Naive thymus-derived CD8-positive, alpha-beta T cell (primary cell): ENCODE results near the gene STIM2. TPM values are rescaled to one million over a fixed set of nuclear protein-coding genes. Genes with fewer than 3 reads are reported as not detected.
A peak's percentile ranks its signal among the peaks of the same experiment; 100 is the strongest.
"Not testable (repeated sequence)": the region's sequence is repeated elsewhere in the genome, so short reads cannot be mapped to it uniquely, and the experiment has no call there.

Source experiments
- ATAC-seq, 2 donors: fragments of 150-1000 bp; cut with Tn5 transposase in 1 of 2; sonication (Bioruptor Pico), chemical (Tn5 transposase) in 1 of 2; 1 replicate in 1 of 2; 2 replicates in 1 of 2; pipeline ENCODE4 v1.10.0; 2021; ENCODE audit warnings: mild to moderate bottlenecking in 2 of 2, moderate library complexity in 2 of 2
- POLR2A ChIA-PET: fragments of 350-600 bp; sonication (Branson Sonifier 250); formaldehyde crosslinking; loops from one replicate; lab custom pipeline; 2021; ENCODE audit warnings: antibody characterized with exemption; lab: Charles Lee
- DNase-seq, 10 donors: peaks; one replicate each; pipeline versions ENCODE4 v3.0.0 to v3.0.0-alpha.2; 2020 to 2022
- H3K27ac Mint-ChIP-seq, 10 donors: one replicate each; pipeline ENCODE4 v1.8.0; 2020 to 2022; ENCODE audit warnings: mild to moderate bottlenecking in 10 of 10, mixed read lengths in 10 of 10, moderate library complexity in 4 of 10, inconsistent platforms in 1 of 10
- H3K27me3 Mint-ChIP-seq, 5 donors: one replicate each; pipeline ENCODE4 v1.8.0; 2021 to 2022; ENCODE audit warnings: mixed read lengths in 5 of 5
- H3K36me3 Mint-ChIP-seq, 3 donors: one replicate each; pipeline ENCODE4 v1.8.0; 2020 to 2022; ENCODE audit warnings: mixed read lengths in 3 of 3, mild to moderate bottlenecking in 2 of 3, inconsistent platforms in 1 of 3
- H3K4me1 Mint-ChIP-seq, 4 donors: one replicate each; pipeline ENCODE4 v1.8.0; 2021 to 2022; ENCODE audit warnings: mixed read lengths in 4 of 4
- H3K4me3 Mint-ChIP-seq, 10 donors: one replicate each; pipeline ENCODE4 v1.8.0; 2020 to 2022; ENCODE audit warnings: mild to moderate bottlenecking in 10 of 10, mixed read lengths in 10 of 10, moderate library complexity in 6 of 10, inconsistent platforms in 1 of 10
- H3K9me3 Mint-ChIP-seq, 9 donors: one replicate each; pipeline ENCODE4 v1.8.0; 2020 to 2022; ENCODE audit warnings: mixed read lengths in 9 of 9, mild to moderate bottlenecking in 3 of 9, inconsistent platforms in 1 of 9, moderate library complexity in 1 of 9
- polyA plus RNA-seq, 3 donors: library from polyadenylated mRNA; unstranded; fragments of 300-500 nt; fragmentation: Illumina TruSeq; gene quantifications; one replicate each; pipeline ENCODE4 v1.2.3, GENCODE V29; 2021
- total RNA-seq, 8 experiments: library from RNA in 2 of 8; stranded (reverse) in 2 of 8; gene quantifications; one replicate each; pipeline ENCODE4 v1.2.3 and lab custom pipeline; 2021 to 2026

Gene STIM2
- total and polyA plus RNA-seq, 5 experiments from 2014 or later, result 22.2 to 105 (median 35.4) TPM

DNA sequence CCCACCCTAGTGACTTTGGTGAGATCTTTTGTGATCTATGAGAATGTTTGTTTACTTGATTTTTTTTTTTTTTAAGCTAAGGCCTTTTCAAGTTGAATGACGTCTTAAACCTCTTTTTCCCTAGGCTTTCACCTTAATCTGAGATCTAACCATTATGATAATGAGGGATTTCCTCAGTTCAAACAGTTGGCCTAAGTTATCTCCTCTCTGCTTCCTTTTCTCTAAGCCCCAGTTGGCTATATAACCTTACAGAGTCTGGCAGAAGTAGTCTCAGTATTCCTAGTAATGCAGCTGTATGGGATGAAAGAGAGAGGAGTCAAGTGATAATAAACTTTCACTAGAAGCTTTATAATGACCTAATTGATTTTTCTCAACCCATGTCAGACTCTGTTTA, 99.0 kb downstream of the STIM2 start:
- H3K36me3 Mint-ChIP-seq, result peaks cover 7 to 38% (median 8%) of the 10 kb centered on the region in 3 donors
- POLR2A ChIA-PET, result no interaction called here

DNA sequence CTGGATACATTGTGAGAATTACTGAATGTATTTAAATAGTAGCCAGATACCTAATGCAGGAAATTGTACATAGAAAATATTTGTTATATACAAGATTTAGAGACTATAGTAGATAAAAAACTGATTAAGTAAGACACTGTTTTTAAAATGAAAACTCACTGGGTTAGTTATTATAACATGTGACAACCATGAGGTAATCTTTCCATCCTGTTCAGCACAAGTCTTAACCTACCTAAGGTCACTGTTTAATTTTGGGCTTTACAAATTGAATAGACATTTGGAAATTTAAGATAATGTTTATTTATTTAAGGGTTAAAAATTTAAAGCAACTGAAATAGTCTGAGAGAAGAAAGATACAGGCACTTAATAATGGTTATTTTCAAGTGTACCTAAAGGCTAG, 102.1 kb downstream of the STIM2 start:
- peaks cover 7 to 32% (median 18%) of the 10 kb centered on the region in 3 donors for H3K36me3 Mint-ChIP-seq
- H3K27ac Mint-ChIP-seq, result no peak overlapping the region
- H3K9me3 Mint-ChIP-seq, result no peaks in the 10 kb centered on the region
- ATAC-seq (no peak), DNase-seq (no peak)
- no peak overlapping the region for H3K4me3 Mint-ChIP-seq
- peaks cover 30 to 78% (median 62%) of the 10 kb centered on the region in 4 donors for H3K4me1 Mint-ChIP-seq
- POLR2A ChIA-PET, result interaction anchor here (1.3 kb wide), 1 partner anchor 105 kb away, joined by 4 read pairs; no protein-coding TSS in a partner anchor
- no peaks in the 10 kb centered on the region for H3K27me3 Mint-ChIP-seq

More for the DNA sequence above, 99.0 kb downstream of the STIM2 start:
- Mint-ChIP-seq H3K27me3 (no peaks in the 10 kb centered on the region), H3K4me3 (peak overlapping the region in 3 of 10 donors; percentile 14 to 34 (median 21)), H3K9me3 (no peaks in the 10 kb centered on the region), H3K27ac (peak overlapping the region in 8 of 10 donors; percentile 6 to 88 (median 28)), H3K4me1 (peaks cover 22 to 73% (median 50%) of the 10 kb centered on the region in 4 donors)
- ATAC-seq, result peak in 1 of 2 donors; percentile 74
- peak in 2 of 10 donors; percentile 5 to 15 for DNase-seq

DNA sequence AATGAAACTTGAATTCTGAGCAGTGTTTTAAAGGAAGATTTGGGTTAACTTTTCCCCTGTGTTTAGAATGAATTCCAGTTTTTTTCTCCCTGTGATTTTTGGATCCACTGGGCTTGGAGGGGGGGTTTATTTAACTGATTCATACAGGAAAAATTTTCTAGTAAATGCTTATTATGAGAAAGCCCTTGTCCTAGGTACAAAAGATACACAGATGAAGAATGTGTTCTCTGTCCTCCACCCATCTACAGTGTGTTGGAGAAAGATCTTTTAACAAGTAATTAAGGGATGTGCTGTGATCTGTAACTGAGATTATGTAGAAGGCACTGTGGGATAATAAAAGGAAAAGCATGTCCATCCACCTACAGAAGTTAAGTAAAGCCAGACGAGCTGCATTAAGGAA, 103.9 kb downstream of the STIM2 start:
- Mint-ChIP-seq H3K36me3 (peaks cover 0 to 23% (median 10%) of the 10 kb centered on the region in 3 donors), H3K27ac (peak overlapping the region in 3 of 10 donors; percentile 3 to 35 (median 10)), H3K27me3 (no peaks in the 10 kb centered on the region), H3K4me1 (peaks cover 32 to 72% (median 63%) of the 10 kb centered on the region in 4 donors), H3K4me3 (no peak overlapping the region), H3K9me3 (peaks cover 0 to 3% (median 0%) of the 10 kb centered on the region in 9 donors)
- POLR2A ChIA-PET, result no interaction called here
- ATAC-seq (no peak), DNase-seq (no peak)

DNA sequence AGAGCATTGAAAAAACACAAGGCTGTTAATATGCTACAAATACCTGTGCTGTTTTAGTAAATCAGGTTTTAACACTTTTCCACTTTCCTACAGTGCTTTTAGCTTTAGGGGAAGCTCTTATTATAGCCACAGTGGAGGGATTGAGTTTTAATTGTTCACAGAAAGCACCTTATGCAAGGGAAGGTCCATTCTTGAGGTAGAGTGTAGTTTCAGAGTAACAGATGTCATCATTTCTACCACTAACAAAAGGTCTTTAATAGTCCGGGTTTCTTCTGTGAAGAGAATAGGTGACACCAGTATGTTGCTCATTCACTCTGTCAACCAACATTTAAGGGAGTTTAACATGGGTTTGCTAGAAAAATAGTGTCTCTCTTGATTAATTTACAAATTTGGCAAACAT, 104.4 kb downstream of the STIM2 start:
- no peak for DNase-seq
- peaks cover 0 to 20% (median 10%) of the 10 kb centered on the region in 3 donors for H3K36me3 Mint-ChIP-seq
- no peak overlapping the region for H3K4me3 Mint-ChIP-seq
- no peak for ATAC-seq
- H3K9me3 Mint-ChIP-seq, result peaks cover 0 to 4% (median 0%) of the 10 kb centered on the region in 9 donors
- POLR2A ChIA-PET, result no interaction called here
- H3K4me1 Mint-ChIP-seq, result peaks cover 31 to 69% (median 60%) of the 10 kb centered on the region in 4 donors
- H3K27me3 Mint-ChIP-seq, result no peaks in the 10 kb centered on the region
- peak overlapping the region in 2 of 10 donors; percentile 3 to 35 for H3K27ac Mint-ChIP-seq

DNA sequence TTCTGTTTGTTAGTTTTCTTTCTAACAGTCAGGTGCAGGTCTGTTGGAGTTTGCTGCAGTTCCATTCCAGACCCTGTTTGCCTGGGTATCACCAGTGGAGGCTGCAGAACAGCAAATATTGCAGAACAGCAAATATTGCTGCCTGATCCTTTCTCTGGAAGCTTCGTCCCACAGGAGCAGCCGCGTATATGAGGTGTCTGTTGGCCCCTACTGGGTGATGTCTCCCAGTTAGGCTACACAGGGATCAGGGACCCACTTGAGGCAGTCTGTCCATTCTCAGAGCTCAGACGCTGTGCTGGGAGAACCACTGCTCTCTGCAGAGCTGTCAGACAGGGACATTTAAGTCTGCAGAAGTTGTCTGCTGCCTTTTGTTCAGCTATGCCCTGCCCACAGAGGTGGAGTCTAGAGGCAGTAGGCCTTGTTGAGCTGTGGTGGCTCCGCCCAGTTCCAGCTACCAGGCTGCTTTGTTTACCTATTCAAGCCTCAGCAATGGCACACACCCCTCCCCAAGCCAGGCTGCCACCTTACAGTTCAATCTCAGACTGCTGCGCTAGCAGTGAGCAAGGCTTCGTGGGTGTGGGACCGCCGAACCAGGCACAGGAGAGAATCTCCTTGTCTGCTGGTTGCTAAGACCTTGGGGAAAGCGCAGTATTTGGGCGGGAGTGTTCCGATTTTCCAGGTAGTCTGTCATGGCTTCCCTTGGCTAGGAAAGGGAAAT, 115.0 kb downstream of the STIM2 start:
- POLR2A ChIA-PET, result interaction anchor here (0.7 kb wide), 1 partner anchor 115 kb away, joined by 6 read pairs; the partner anchor contains the start of gene STIM2
- not testable (repeated sequence) for ATAC-seq, H3K4me3 Mint-ChIP-seq, H3K36me3 Mint-ChIP-seq, H3K9me3 Mint-ChIP-seq, H3K27me3 Mint-ChIP-seq
- Mint-ChIP-seq H3K4me1 (peaks cover 54 to 77% (median 77%) of the 10 kb centered on the region in 4 donors), H3K27ac (peak overlapping the region in 2 of 10 donors; percentile 10 to 52)
- peak in 3 of 10 donors; percentile 0 to 5 (median 2) for DNase-seq

DNA sequence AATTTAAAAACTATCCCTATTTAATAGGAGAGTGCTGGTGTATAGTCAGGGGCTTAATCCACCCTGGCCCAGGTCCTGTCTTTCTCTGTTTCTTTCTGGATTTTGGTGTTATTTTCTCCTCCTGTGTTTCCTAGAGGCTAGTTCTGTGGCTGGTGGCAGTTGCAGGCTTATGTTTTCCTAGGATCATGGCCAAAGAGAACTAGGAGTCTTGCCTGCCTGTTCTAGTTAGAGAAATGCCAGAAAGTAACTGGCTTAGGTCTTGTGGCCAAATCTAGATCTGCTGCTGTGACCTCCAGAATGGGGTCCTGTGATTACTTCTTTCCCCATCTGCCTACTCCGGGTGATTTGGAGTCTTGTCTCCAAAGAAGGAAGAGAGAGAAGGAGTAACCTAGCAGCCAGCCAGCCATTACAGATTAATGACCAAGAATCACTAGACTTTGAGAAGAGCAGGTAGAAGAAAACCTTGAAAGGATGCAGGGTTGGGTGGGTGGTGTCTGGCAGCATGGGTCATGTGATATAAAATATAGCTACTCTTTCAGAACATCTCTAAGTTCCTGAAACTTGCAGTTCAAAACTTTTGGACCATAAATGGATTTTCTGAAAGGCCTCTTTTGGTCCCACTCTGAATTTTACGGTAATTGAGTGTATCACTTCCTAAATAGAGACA, 117.9 kb downstream of the STIM2 start:
- peaks cover 37 to 61% (median 56%) of the 10 kb centered on the region in 4 donors for H3K4me1 Mint-ChIP-seq

DNA sequence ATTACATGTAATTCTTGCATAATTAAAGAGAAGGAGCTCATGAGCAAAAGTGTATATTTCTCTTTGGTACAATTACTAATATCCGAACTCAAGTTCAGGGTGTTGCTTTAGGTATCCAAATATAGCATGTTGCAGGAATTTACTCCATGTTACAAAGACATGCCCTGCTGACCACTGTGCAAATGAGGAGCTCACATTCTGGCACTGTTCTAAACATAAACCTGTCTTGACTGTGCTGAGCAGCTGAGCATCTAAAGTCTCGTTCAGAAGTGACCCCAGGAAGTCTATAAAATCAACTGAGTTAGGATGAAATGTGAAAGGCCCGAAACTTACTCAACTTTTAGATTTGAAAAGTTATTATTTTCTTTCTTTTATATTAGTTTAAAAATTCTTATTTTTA, 124.3 kb downstream of the STIM2 start:
- POLR2A ChIA-PET, result interaction anchor here (2.8 kb wide), 1 partner anchor 124 kb away, joined by 11 read pairs; the partner anchor contains the start of gene STIM2
- H3K27me3 Mint-ChIP-seq, result no peaks in the 10 kb centered on the region
- DNase-seq (no peak), ATAC-seq (no peak)
- H3K27ac Mint-ChIP-seq, result peak overlapping the region in 2 of 10 donors; percentile 25 to 61
- H3K4me1 Mint-ChIP-seq, result peaks cover 21 to 53% (median 47%) of the 10 kb centered on the region in 4 donors
- peak overlapping the region in 2 of 10 donors; percentile 48 to 50 for H3K4me3 Mint-ChIP-seq
- peaks cover 0 to 7% (median 3%) of the 10 kb centered on the region in 3 donors for H3K36me3 Mint-ChIP-seq
- no peaks in the 10 kb centered on the region for H3K9me3 Mint-ChIP-seq

More for the DNA sequence above, 117.9 kb downstream of the STIM2 start:
- ATAC-seq, result peak in 1 of 2 donors; percentile 50
- Mint-ChIP-seq H3K36me3 (peaks cover 0 to 7% (median 5%) of the 10 kb centered on the region in 3 donors), H3K9me3 (peaks cover 0 to 2% (median 0%) of the 10 kb centered on the region in 9 donors), H3K27me3 (no peaks in the 10 kb centered on the region), H3K4me3 (peak overlapping the region in 1 of 10 donors; percentile 61), H3K27ac (peak overlapping the region; percentile 37 to 87 (median 74))
- POLR2A ChIA-PET, result interaction anchor here (0.7 kb wide), 1 partner anchor 73 kb away, joined by 3 read pairs; no protein-coding TSS in a partner anchor
- no peak for DNase-seq

DNA sequence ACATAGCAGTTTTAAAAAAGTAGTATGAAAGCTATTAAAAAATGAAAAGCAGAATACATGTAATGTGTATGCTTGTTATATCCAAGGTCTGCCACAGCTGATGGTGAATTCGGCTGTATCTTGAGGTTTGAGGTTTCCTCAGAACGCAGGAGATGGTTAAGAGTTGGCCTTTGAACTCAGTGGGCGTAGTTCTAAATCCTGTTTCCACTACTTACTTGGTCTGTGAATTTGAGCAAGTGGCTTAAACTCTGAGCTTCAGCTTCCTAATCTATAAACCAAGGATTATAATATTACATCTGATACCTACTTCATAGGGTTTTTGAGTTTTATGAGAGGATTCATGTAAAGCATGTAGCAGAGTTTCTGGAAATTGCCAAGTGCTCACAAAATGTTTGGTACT, 125.2 kb downstream of the STIM2 start:
- Mint-ChIP-seq H3K4me1 (peaks cover 21 to 53% (median 49%) of the 10 kb centered on the region in 4 donors), H3K4me3 (peak overlapping the region; percentile 1 to 65 (median 44)), H3K9me3 (peaks cover 0 to 5% (median 0%) of the 10 kb centered on the region in 9 donors), H3K36me3 (peaks cover 0 to 7% (median 3%) of the 10 kb centered on the region in 3 donors), H3K27me3 (no peaks in the 10 kb centered on the region), H3K27ac (peak overlapping the region in 5 of 10 donors; percentile 11 to 63 (median 31))
- DNase-seq, result peak in 7 of 10 donors; percentile 31 to 73 (median 57)
- POLR2A ChIA-PET, result interaction anchor here (2.8 kb wide), 1 partner anchor 125 kb away, joined by 11 read pairs; the partner anchor contains the start of gene STIM2
- ATAC-seq, result peak; percentile 99 to 100

DNA sequence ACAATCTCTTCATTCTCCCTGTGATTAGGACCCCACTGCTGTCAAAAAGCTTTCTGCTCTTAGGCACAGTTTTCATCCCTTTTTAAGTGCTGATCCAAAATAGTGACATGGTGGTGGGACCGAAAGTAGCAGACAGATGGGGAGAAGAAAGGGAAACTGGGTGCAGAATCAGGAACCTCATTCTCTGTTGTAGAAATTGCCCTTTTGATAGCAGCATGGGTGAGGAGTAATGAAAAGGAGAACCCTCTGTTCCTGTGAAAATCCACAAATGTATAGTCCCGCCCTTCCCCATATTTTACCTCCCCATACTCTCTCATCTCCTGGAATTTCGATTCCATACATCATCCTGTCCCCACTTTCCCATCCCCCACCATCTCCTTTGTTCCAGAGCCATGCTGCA, 126.5 kb downstream of the STIM2 start:
- peaks cover 20 to 57% (median 51%) of the 10 kb centered on the region in 4 donors for H3K4me1 Mint-ChIP-seq
- H3K27me3 Mint-ChIP-seq, result no peaks in the 10 kb centered on the region
- POLR2A ChIA-PET, result interaction anchor here (2.8 kb wide), 1 partner anchor 126 kb away, joined by 11 read pairs; the partner anchor contains the start of gene STIM2
- H3K27ac Mint-ChIP-seq, result peak overlapping the region in 5 of 10 donors; percentile 10 to 48 (median 46)
- DNase-seq (no peak), ATAC-seq (no peak)
- peaks cover 0 to 8% (median 6%) of the 10 kb centered on the region in 3 donors for H3K36me3 Mint-ChIP-seq
- peaks cover 0 to 8% (median 0%) of the 10 kb centered on the region in 9 donors for H3K9me3 Mint-ChIP-seq
- H3K4me3 Mint-ChIP-seq, result peak overlapping the region in 5 of 10 donors; percentile 16 to 48 (median 36)

DNA sequence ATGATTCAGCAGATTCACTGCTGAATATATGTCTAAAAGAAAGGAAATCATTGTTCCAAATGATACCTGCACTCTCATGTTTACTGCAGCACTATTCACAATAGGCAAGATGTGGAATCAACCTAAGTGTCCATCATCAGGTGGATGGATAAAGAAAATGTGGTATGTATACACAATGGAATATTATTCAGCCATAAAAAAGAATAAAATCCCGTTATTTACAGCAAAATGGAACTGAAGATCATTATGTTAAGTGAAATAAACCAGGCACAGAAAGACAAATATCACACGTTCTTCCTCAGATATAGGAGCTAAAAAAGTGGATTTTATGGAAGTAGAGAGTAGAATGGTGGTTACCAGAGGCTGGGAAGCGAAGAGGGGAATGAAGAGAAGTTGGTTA, 130.4 kb downstream of the STIM2 start:
- Mint-ChIP-seq H3K4me1 (peaks cover 21 to 34% (median 29%) of the 10 kb centered on the region in 4 donors), H3K9me3 (peaks cover 0 to 8% (median 0%) of the 10 kb centered on the region in 9 donors), H3K4me3 (no peak overlapping the region), H3K36me3 (peaks cover 0 to 8% (median 8%) of the 10 kb centered on the region in 3 donors), H3K27ac (peak overlapping the region in 4 of 10 donors; percentile 34 to 90 (median 50)), H3K27me3 (no peaks in the 10 kb centered on the region)
- POLR2A ChIA-PET, result interaction anchor here (3.7 kb wide), 1 partner anchor 130 kb away, joined by 21 read pairs; the partner anchor contains the start of gene STIM2
- DNase-seq (no peak), ATAC-seq (no peak)

DNA sequence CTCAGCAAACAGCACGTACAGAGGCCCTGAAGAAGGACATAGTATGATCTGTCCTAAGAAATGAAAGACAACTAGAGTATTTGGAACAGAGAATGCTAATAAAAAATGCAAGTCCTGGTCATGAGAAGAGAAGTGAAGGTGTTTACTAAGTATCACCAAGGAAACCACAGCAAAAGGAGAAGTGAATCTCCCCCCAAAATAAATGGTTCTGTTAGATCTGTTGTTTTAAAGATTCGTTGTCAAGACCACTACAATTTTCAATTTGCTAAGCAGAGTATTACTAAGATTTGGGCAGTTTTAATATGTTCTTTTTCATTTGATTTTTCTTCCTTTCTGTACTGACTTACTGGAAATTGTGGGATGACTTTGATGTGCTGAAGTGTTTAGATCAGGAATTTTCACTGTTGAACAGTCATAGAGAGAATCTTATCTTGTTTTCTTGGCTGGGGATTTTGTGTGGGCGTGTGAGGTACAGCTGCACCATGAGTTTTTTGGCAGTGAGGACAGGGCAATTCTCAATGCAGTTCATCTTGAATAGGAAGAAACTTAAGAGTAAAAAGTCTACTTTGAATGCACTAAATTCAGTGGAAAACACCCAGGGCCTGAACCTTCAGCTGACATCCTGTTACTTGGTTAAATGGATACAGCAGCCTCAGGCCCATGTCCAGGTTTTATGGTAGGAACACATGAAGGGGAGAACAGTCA, 132.2 kb downstream of the STIM2 start:
- ATAC-seq (peak; percentile 63), DNase-seq (no peak)
- POLR2A ChIA-PET, result interaction anchor here (3.7 kb wide), 1 partner anchor 131 kb away, joined by 21 read pairs; the partner anchor contains the start of gene STIM2
- H3K4me3 Mint-ChIP-seq, result no peak overlapping the region
- peaks cover 0 to 17% (median 8%) of the 10 kb centered on the region in 3 donors for H3K36me3 Mint-ChIP-seq
- peaks cover 9 to 28% (median 26%) of the 10 kb centered on the region in 4 donors for H3K4me1 Mint-ChIP-seq
- H3K27ac Mint-ChIP-seq, result no peak overlapping the region
- H3K9me3 Mint-ChIP-seq, result peaks cover 0 to 8% (median 0%) of the 10 kb centered on the region in 9 donors
- no peaks in the 10 kb centered on the region for H3K27me3 Mint-ChIP-seq
